Retina (tissue), 1 donor: Measurements from ENCODE around the gene SLC17A3.

Source experiments
- DNase-seq: peaks from one replicate; pipeline ENCODE4 v3.0.0-alpha.2; 2016

SLC17A3 gene, protein sequence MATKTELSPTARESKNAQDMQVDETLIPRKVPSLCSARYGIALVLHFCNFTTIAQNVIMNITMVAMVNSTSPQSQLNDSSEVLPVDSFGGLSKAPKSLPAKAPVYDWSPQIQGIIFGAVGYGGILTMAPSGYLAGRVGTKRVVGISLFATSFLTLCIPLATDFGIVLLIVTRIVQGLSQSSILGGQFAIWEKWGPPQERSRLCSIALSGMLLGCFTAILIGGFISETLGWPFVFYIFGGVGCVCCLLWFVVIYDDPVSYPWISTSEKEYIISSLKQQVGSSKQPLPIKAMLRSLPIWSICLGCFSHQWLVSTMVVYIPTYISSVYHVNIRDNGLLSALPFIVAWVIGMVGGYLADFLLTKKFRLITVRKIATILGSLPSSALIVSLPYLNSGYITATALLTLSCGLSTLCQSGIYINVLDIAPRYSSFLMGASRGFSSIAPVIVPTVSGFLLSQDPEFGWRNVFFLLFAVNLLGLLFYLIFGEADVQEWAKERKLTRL

DNA sequence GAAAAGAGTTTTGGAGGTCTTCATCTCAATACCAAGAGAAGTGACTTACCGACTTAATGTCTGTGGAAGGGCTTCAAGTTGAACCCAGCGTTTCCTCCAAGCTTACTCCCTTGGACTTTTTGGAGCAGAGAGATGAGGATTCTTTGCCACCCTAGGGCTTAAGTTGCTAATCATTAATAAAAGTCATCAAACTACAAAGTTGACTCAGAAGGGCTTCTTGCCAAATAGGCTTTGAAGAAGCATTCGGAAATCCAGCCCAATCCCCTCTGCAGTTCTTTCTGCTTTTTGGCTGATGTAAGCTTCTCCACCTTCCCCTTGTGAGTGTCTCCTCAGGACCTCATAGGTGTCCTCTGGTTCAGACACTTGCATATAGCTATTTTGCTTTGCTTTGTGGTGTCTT lies at the start of gene SLC17A3:
SLC17A3 (minus strand) TSS at position 126 of the 400 bp plus-strand sequence. CDS start 5,856 bp downstream, outside the sequence.
- no peak for DNase-seq

DNA sequence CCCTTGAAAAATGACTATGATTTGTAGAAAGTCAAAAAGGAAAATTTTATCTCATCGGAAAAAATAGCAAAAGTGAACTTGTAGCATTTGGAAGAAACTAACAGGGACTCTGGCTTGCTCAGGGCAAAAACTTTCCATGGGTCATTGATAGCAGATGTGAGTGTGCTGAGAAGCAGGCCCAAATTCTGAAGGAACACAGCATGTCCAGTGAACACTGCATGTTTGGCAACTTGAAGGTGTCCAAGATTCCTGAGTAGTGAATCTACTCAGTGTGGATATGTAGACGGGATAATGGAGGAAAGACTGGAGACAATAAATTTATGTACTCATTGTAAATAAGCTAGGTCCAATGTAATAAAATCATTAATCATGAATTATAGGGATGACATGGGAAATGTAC lies 48.3 kb upstream of the SLC17A3 start:
- DNase-seq: no peak

DNA sequence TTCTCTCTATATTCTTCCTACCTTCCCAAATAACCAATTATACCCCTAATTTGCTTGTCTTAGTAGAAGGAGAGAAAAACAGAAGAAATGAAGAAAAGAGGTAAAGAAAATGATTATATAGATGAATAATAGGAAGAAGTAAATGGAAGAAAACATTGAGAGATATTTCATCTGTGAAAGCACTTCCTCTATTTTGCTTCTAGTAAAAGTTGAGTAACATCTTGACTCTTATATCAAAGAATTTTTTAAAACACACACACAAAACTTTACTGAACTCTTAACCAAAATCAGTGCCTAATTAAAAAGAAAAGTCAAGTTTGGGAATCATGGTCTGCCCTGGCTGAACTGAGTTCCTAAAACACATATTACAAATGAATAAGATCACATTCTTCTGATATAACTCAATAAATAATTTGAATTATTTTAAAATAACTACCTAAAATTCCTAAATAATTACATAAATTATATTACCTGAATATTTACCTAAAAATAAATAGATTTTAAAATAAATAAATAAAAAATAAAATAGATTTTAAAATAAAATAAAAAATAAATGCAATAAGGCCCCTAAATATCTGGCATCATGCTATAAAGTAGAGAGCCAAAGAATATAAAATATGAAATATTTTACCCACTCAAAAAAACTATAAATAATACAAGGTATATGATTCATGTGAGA lies 47.6 kb upstream of the SLC17A3 start:
- DNase-seq: no peak

DNA sequence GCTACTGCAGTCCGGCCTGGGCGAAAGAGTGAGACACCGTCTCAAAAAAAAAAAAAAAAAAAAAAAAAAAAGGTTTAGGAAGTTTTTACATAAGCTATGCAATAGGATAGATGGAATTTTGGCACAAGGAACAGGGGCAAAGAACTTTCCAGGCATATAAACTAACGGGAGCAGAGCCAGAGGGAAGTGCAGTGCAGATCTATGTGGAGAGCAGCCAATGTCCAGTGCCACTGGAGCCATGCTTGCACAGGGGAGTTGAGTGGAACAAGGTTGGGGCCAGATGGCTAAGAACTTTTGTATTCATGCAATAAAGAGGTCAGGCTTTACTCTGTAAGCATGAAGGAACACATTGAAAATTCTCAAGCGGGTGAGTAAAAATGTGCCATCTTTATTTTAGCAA lies 45.6 kb upstream of the SLC17A3 start:
- no peak for DNase-seq

DNA sequence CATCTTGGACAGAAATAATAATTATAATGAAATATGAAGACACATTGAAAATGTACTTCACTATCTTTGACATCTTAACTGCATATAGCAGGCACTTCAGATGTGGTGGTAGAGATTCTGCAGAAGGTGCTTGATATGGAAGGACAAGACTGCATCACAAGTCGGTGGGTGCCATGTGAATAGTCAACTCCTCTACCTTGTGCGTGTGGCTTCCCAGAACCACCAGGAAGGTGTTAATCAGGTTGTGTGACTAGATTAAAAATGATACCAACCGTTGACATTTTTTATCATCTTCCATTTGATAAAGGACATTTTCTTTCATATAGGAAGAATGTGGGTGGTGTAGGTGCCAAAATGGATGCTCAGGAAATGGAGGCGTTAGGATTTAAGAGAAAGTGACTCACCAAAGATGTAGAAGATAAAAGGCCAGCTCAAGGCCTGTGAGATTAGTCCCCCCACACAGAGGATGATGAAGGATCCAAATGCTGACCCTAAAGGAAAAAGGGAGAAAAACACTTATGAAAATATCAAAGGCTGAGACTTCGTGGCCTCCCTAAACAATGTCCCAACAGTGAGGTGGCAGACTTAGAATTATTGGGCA lies 44.1 kb upstream of the SLC17A3 start:
- DNase-seq: no peak

DNA sequence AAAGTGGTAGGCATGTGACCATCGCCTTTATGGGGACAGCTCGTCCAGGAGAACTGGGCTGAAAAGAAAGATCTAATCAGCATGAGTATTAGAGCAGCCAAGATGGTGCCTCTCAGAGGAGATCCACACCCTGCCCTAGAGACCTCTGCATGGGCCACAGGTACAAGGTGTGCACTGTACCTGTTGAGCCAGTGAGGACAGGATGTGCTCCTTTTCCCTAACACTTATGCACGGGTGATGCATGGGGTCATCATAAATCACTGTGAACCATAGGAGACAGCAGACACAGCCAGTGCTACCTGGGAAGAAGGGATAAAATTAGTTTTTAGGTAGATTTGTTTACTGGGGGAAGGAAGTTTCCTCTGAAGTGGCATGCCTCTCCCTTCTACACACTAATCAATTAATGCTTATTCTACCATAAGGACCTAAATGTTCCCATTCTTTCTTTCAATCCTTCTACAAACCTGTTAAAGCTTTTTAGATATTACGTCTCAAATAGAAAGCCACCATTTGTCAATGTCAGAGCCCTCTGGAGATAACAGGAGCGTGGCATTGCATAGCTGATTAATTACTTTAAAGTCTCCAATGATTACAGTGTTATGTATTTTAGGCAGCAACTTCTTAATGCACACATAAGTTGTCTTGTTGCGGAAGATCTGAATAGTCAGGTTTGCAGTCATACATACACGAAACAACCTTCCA lies 42.9 kb upstream of the SLC17A3 start:
- DNase-seq: no peak

DNA sequence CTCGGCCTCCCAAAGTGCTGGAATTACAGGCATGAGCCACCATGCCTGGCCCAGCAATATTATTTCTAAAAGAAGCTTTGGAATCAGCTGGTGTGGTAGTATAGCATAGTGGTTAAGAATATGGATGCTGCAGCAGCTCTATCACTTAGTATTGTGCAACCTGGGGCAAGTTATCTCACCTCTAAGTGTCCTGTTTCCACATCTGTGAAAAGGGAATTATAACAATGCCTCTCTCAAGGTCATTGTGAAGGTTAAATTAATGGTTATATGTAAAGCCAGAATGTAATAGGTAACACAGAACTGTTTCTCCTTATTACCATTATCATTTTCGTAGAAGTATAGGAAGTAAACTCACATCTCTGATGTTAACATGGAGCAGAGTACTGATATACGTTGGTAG lies 42.3 kb upstream of the SLC17A3 start:
- DNase-seq: no peak

DNA sequence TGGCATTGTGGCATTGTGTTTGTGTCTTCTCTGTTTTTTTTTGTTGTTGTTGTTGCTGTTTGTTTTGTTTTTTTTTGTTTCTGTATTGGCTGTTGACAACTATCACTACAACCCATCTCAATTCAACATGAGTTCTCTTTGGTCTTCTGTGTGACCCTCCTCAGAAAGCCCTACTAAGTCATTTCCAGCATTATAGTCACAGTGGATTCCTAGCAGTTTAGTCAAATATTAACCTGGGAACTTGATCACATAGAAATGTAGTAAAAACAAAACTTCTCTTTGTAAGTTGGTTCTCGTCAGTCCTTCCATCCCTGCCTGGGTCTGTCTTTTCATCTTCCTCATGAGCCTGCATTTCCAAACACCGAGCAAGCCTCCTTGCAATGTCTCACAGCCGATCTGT lies 39.7 kb upstream of the SLC17A3 start:
- no peak for DNase-seq

DNA sequence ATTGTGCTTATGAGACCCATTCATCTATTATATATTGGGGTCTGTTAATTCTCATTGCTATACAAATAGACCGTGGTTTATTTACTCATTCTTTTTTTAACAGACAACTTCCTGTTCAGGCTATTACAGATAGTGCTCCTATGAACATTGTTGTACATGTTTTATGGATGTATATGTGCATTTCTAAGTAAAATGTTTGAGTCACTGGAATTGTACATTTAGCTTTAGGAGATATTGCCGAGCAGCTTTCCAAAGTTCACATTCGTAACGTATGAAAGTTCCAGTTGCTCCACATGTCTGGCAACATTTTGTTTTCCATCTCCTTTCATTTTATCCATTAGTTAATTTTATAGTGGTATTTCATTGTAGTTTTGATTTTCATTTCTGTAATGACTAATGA lies 37.3 kb upstream of the SLC17A3 start:
- DNase-seq: no peak

DNA sequence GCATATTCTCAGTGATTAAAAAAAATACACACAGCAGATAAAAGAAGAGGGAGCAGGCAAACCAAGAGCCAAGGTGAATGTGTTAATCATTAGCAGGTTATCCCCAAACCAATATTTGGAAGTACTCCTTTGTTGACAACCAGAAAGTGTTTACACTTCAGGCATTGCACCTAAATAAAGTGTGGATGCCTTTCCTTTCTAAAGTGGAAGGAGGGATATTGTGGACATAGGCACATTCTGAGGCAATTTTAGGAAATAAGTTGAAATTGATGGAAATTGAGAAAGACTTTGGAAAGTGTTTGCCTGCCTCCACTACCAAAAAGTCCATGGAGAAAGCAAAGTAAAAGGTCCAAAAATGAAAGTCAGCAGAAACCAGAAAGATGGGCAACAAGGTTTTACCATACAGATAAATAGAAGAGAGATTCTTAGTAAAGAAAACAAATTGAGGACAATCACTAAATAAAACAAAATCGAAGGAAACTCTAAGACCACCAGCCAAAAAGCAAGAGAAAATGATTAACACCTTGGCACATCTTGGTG lies 33.5 kb upstream of the SLC17A3 start:
- no peak for DNase-seq

DNA sequence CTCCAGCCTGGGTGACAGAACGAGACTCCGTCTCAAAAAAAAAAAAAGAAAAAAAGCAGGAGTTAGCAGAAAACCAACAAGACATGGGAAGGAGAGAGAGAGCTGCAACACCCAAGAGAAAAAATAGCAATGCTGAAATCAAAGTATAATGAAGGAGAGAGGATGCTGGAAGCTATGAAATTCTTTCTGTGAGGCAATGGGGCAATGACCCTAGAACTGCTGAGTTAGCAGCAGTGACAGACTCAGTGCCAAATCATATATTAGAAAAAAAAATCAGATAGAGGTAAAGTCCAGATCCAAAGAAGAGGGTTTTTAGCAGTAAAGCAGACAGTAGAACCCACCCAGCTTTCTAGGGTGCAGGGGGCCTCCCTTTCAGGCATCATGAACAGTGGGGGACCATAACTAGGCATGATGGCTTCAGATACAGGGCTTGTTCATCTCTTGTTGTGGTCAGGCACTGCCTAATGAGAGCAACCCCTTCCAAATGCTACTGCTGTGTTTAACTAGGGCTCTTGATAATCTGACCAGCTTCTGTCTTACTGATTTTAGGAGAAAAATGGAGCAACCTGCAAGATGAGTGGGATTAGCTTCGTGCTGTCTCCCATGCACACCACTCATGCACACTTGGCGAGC lies 29.5 kb upstream of the SLC17A3 start:
- DNase-seq: no peak

DNA sequence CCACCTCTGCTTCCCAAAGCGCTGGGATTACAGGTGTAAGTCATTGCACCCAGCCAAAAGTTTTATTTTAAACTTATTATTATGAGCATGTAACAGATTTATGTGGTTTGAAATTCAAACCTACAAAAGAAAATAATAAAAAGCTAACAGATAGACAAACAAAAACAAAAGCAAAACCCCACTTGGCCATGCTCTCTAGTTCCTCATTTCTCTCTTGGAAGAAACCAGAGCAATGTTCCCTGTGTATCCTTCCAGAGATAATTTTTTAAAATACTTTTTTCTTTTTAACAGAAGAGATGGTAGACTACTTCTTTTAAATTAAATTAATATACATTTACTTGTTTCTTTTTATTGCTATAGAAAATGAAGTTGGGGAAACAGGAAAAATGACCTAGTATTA lies 28.0 kb upstream of the SLC17A3 start:
- DNase-seq: no peak

DNA sequence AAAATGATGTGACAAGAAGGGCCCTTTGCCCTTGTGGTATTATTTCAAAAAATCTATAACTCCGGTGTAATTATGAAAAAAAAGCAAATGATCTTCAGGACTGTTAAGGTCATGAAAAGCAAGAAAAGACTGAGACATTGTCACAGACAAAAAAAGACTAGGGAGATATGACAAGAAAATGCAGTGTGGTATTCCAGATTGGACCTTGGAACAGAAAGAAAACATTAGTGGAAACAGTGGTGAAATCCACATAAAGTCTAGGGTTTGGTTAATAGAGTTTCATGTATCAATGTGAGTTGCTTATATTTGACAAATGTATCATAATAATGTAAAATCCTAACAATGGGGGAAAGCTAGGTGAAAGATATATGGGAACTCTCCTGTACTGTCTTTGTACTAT lies 26.8 kb upstream of the SLC17A3 start:
- no peak for DNase-seq

DNA sequence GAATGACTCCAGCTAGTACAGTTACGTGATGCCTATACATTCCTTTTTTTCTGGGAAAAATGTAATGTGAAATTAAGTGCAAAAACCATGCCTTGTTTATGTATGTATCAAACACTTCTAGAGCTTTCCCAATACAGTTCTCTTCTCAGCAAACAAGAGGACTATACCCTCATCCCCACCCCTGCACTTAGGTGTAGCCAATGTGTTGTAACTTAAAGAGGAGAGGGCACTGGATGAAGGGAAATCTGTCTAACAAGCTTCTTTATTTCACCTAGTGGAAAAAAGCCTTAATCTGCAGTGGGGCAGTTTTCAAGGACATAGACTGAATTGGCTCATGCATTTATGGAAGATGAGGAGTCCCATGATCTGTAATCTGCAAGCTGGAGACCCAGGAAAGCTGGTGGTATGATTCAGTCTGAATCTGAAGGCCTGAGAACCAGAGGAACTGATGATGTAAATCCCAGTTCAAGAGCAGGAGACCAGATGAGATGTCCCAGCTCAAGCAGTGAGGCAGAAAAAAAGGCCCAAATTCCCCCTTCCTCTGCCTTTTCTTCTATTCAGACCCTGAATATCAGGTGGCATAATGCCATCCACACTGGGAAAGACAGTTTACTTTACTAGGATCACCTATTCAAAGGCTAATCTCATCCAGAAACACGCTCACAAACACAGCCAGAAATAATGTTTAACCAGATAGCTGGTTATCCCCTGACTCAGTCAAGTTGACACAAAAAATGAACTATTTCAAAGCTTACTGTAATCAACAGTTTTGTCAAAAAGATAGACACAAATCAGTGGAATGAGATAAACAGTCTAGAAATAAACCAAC lies 25.8 kb upstream of the SLC17A3 start:
- no peak for DNase-seq

DNA sequence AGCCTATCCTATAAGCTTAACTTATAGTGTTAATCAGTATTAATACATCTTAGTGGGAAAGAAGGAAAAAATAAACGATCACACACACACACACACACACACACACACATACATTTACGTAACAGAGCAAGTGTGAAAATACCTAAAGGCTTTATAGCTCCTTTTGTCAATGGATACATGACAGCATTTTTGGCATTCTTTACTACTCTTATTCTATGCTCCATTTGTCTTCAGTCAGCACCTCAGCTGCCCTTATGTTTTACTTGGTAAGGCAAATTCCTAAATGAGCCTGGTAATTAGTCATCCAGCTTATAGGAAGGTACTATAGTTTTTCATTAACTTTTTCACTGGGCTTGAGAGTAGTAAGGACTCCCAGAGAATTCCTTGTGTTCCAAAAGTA lies 25.1 kb upstream of the SLC17A3 start:
- no peak for DNase-seq

DNA sequence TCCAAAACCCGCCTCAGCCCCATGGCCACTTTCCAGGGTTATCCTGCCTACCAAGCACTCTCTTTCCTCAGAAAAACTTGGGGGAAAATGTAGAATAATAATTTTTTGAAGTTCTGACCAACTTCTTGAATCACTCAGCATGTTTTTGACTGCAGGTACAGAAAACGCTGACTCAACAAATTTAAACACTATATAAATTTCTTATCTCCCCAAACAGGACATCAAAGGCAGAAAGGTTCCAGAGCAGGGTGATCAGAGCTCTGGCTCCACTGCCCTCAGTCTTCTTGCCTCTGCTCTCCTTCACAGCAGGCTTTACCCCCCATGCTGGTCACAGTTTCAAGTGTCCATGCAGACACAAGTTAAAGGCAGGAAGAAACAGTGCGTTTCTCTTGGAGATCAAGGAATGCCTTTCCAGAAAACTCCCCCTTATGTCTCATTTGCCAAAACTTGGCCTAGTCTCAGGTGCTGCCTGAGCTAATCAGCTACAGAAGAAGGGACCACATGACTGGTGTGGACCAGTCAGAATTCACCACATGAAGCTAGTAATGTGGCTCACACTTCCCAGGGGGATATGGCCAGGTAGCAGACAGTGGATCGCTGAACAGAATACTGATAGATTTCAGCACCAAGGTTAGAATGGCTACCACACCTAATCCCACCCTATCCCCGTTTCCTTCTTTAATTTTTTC lies 24.4 kb upstream of the SLC17A3 start:
- no peak for DNase-seq

DNA sequence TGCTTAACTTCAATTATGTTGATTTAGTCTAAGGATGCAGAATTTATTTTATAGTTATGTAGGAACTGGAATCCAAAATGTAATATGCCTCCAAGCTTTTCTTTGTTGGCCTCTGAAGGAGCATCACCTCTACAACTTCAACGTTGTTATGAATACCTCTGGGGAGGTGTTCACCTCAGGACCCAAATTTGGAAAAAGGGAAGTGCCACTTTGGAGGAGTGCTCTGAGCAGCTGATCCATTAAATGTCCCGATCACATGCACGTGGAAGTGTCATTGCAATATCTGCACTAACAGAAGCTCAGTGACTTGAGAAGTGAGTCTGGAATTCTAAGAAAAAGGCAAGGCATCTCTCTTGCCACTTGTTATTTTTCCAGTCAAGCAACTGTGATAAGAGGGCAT lies 22.2 kb upstream of the SLC17A3 start:
- DNase-seq: no peak

DNA sequence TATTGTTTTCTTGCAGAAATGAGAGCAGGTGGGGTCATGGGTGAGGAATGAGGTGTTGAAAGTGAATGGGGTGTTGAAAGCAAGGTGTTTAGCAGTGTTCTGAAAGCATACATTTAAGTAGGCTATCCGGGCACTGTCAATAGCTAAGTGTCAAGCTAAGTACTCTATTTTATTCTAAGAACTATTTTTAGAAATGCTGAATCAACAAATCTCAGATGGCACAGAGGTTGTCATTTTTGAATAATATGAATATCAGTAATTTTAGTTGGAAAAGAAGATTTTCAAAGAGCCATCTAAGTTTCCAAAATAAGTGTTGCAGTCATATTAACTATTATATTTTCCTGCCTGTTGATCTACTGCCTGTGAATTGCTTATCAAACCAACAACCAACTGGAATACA lies 21.7 kb upstream of the SLC17A3 start:
- DNase-seq: no peak

DNA sequence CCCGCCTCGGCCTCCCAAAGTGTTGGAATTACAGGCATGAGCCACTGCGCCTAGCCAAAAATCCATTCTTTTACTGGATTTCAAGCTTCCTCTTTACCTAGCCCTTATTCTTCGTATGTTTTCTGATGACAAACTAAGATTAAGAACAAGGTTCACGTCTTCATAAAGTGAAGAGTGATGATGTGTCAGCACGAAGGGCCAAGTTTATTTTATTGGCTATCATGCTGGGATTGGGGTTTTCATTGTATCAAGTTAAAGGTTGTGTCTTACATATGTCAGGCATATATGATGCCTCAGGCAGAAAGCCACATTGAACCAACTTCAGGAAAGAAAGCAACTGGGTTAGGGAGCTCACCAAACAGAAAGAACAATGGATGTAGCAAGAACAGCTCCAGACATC lies 19.7 kb upstream of the SLC17A3 start:
- no peak for DNase-seq

DNA sequence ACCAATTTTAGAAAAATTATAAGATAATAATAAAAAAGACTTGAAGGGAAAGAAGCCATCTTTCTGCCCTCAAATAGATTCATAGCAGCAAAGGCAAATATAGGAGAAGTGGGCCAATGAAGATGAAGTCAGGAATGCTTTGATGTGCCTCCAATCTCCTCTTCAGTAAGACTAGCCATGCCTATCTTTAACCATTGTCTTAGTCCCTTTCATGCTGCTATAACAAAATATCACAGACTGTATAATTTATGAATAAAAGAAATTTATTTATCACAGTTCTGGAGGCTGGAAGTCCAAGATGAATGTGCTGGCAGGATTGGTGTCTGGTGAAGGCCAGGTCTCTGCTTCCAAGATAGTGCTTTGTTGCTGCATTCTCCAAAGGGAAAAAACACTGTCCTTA lies 18.8 kb upstream of the SLC17A3 start:
- DNase-seq: no peak
